OCI-LY1 (cell line): ENCODE measurements around the gene ENDOG.

Source experiments
- CTCF ChIP-seq: fragments of 200-600 bp; sonication (generic), shearing (Covaris generic); IDR thresholded peaks from 2 replicates; pipeline ENCODE4 v1.5.1; 2017; ENCODE audit warnings: mild to moderate bottlenecking, antibody characterized with exemption, low read length, moderate library complexity, mixed read lengths
- EZH2 ChIP-seq: fragments of 200-600 bp; sonication (generic), shearing (Covaris generic); IDR thresholded peaks from 2 replicates; pipeline ENCODE4 v1.8.0; 2017; ENCODE audit warnings: borderline replicate concordance, mixed run types, mild to moderate bottlenecking, antibody characterized with exemption, low read length, moderate library complexity, mixed read lengths

GRCh38 chr9:128788445-128788844 lies 29.9 kb upstream of the ENDOG start:
- no peak for TF ChIP-seq CTCF
- TF ChIP-seq EZH2 = no peak
